Measurements from ENCODE around the gene AHCYL2. TPM values are rescaled to one million over a fixed set of nuclear protein-coding genes. Genes with fewer than 3 reads are reported as not detected.

The AHCYL2 gene
- total RNA-seq, 2 donors from 2014 or later: 28.3 to 31.4 TPM

- Histone ChIP-seq H3K27ac (no peak overlapping the region), H3K36me3 (no peaks in the 10 kb centered on the region), H3K9me3 (no peaks in the 10 kb centered on the region), H3K4me1 (ENCODE audit: control insufficient read depth in 1 of 2, low read depth in 2 of 2) (peaks cover 0 to 6% of the 10 kb centered on the region in 2 donors), H3K27me3 (replicated peaks; ENCODE audit: insufficient read depth) (no peaks in the 10 kb centered on the region), H3K4me3 (no peak overlapping the region)
- DNase-seq (ENCODE audit: low spot score): no peak
- no peak for ATAC-seq (ENCODE audit: insufficient number of reproducible peaks, low FRiP score, low read depth)
- TF ChIP-seq, protein P1, sequence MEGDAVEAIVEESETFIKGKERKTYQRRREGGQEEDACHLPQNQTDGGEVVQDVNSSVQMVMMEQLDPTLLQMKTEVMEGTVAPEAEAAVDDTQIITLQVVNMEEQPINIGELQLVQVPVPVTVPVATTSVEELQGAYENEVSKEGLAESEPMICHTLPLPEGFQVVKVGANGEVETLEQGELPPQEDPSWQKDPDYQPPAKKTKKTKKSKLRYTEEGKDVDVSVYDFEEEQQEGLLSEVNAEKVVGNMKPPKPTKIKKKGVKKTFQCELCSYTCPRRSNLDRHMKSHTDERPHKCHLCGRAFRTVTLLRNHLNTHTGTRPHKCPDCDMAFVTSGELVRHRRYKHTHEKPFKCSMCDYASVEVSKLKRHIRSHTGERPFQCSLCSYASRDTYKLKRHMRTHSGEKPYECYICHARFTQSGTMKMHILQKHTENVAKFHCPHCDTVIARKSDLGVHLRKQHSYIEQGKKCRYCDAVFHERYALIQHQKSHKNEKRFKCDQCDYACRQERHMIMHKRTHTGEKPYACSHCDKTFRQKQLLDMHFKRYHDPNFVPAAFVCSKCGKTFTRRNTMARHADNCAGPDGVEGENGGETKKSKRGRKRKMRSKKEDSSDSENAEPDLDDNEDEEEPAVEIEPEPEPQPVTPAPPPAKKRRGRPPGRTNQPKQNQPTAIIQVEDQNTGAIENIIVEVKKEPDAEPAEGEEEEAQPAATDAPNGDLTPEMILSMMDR (IDR thresholded peaks at IDR 0.05): no peak
These were observed 92.6 kb downstream of the AHCYL2 start for GRCh38 chr7:129317450-129317849.

DNA sequence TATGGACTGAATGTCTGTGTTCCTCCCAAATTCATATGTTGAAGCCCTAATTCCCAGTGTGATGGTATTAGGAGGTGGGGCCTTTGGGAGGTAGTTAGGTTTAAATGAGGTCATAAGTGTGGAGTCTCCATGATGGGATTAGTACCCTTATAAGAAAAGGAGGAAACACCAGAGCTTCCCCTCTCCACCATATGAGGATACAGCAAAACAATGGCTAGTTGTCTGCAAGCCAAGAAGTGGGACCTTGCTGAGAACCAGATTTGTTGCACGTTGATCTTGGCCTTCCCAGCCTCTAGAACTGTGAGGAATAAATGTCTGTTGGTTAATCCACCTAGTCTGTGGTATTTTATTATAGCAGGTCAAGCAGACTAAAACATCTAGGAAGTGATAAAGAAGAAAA, 102.2 kb downstream of the AHCYL2 start:
- Histone ChIP-seq H3K4me3 (no peak overlapping the region), H3K36me3 (no peaks in the 10 kb centered on the region), H3K27me3 (replicated peaks; ENCODE audit: insufficient read depth) (no peaks in the 10 kb centered on the region), H3K27ac (no peak overlapping the region), H3K9me3 (peaks cover 11% of the 10 kb centered on the region), H3K4me1 (ENCODE audit: control insufficient read depth in 1 of 2, low read depth in 2 of 2) (peaks cover 0 to under 1% of the 10 kb centered on the region in 2 donors)
- ATAC-seq (ENCODE audit: insufficient number of reproducible peaks, low FRiP score, low read depth): no peak
- DNase-seq (ENCODE audit: low spot score): no peak
- TF ChIP-seq, protein P1 (IDR thresholded peaks at IDR 0.05): no peak

- Histone ChIP-seq H3K27me3 (replicated peaks; ENCODE audit: insufficient read depth) (no peaks in the 10 kb centered on the region), H3K27ac (no peak overlapping the region), H3K9me3 (no peaks in the 10 kb centered on the region), H3K4me3 (no peak overlapping the region), H3K36me3 (no peaks in the 10 kb centered on the region), H3K4me1 (ENCODE audit: control insufficient read depth in 1 of 2, low read depth in 2 of 2) (peaks cover 0 to 7% of the 10 kb centered on the region in 2 donors)
- TF ChIP-seq, protein P1 (IDR thresholded peaks at IDR 0.05): no peak
- ATAC-seq (ENCODE audit: insufficient number of reproducible peaks, low FRiP score, low read depth) (no peak), DNase-seq (ENCODE audit: low spot score) (no peak)
These were observed 107.6 kb downstream of the AHCYL2 start for GRCh38 chr7:129332254-129333035.

GRCh38 chr7:129334473-129334872, 109.6 kb downstream of the AHCYL2 start:
- Histone ChIP-seq H3K4me3 (no peak overlapping the region), H3K9me3 (no peaks in the 10 kb centered on the region), H3K36me3 (no peaks in the 10 kb centered on the region), H3K27ac (no peak overlapping the region), H3K4me1 (ENCODE audit: control insufficient read depth in 1 of 2, low read depth in 2 of 2) (peaks cover 0 to 7% of the 10 kb centered on the region in 2 donors), H3K27me3 (replicated peaks; ENCODE audit: insufficient read depth) (no peaks in the 10 kb centered on the region)
- DNase-seq (ENCODE audit: low spot score): no peak
- no peak for ATAC-seq (ENCODE audit: insufficient number of reproducible peaks, low FRiP score, low read depth)
- TF ChIP-seq, protein P1 (IDR thresholded peaks at IDR 0.05): no peak

- no peak overlapping the region for H3K4me3 ChIP-seq
- H3K9me3 ChIP-seq: no peaks in the 10 kb centered on the region
- no peak overlapping the region for H3K27ac ChIP-seq
- DNase-seq (ENCODE audit: low spot score) (no peak), ATAC-seq (ENCODE audit: insufficient number of reproducible peaks, low FRiP score, low read depth) (no peak)
- H3K36me3 ChIP-seq: no peaks in the 10 kb centered on the region
- TF ChIP-seq, protein P1 (IDR thresholded peaks at IDR 0.05): no peak
- H3K27me3 ChIP-seq (replicated peaks; ENCODE audit: insufficient read depth): no peaks in the 10 kb centered on the region
- H3K4me1 ChIP-seq (ENCODE audit: control insufficient read depth in 1 of 2, low read depth in 2 of 2): no peaks in the 10 kb centered on the region
These were observed 113.6 kb downstream of the AHCYL2 start for GRCh38 chr7:129338450-129338849.

Data from thoracic aorta (tissue), 2 donors.